ENCODE data around the gene SPCS1.

The SPCS1 gene

DNA sequence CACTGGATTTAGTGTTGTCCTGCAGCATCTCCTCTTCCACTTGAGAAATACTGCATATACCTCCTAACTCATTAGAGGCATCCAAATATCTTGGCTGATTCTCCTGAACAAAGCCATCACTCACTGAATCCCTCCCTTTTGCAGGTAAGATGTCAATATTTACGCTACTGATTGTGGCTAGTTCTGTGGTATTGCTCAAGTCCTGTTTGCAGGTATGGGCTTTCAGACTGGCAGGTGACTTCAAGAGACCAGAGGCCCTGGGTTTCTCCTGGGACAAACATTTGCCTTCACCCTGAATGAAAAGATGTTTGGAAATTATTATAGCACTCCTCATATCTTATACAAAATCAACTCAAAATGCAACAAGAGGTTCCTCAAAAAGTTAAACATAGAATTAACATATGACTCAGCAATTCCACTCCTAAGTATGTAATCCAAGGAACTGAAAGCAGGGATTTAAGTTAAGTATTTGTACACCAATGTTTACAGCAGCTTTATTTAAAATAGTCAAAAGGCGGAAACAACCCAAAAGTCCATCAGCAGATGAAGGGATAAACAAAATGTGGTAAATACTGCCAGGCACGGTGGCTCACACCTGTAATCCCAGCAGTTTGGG lies 46.2 kb downstream of the SPCS1 start:
- DNase-seq (ENCODE audit: low read depth) = peak; percentile 12
- H3K4me3 ChIP-seq (ENCODE audit: low read depth, low read length) = no peak overlapping the region
- TF ChIP-seq, protein P1, sequence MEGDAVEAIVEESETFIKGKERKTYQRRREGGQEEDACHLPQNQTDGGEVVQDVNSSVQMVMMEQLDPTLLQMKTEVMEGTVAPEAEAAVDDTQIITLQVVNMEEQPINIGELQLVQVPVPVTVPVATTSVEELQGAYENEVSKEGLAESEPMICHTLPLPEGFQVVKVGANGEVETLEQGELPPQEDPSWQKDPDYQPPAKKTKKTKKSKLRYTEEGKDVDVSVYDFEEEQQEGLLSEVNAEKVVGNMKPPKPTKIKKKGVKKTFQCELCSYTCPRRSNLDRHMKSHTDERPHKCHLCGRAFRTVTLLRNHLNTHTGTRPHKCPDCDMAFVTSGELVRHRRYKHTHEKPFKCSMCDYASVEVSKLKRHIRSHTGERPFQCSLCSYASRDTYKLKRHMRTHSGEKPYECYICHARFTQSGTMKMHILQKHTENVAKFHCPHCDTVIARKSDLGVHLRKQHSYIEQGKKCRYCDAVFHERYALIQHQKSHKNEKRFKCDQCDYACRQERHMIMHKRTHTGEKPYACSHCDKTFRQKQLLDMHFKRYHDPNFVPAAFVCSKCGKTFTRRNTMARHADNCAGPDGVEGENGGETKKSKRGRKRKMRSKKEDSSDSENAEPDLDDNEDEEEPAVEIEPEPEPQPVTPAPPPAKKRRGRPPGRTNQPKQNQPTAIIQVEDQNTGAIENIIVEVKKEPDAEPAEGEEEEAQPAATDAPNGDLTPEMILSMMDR (conservative IDR thresholded peaks at IDR 0.05; ENCODE audit: low read depth, low read length) = no peak

DNA sequence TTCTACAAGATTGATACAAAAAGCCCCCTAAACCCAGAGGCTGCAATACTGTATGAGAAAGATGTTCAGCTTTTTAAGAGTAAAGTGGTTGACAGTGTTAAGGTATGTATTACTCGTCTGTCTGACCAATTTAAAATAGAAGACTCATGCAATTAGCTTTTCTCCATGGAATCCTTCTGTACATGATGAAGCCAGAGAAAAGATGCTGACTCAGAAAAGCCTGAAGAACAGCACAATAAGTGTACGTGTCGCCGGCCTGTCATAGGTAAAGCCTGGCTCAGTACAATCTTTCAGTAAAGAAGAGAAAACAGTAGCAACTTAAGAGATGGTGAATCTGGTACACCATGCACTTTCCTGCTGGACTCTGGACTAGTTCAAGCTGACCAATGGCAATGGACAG lies 48.5 kb downstream of the SPCS1 start:
- no peak for DNase-seq (ENCODE audit: low read depth)
- no peak overlapping the region for H3K4me3 ChIP-seq (ENCODE audit: low read depth, low read length)
- TF ChIP-seq, protein P1 (conservative IDR thresholded peaks at IDR 0.05; ENCODE audit: low read depth, low read length) = no peak

DNA sequence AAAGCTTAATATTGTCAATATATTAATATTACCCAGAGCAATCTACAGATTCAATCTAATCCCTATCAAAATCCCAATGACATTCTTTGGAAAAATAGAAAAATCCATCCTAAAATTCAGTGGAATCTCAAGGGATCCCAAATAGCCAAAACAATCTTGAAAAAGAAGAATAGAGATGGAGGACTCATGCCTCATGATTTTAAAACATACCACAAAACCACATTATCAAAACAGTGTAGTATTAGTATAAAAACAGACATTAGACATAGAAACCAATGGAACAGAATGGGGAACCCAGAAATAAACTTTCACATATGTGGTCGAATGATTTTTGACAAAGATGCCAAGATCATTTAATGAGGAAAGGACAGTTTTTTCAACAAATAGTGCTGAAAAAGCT lies 50.2 kb downstream of the SPCS1 start:
- TF ChIP-seq, protein P1 (conservative IDR thresholded peaks at IDR 0.05; ENCODE audit: low read depth, low read length) = no peak
- H3K4me3 ChIP-seq (ENCODE audit: low read depth, low read length) = no peak overlapping the region
- no peak for DNase-seq (ENCODE audit: low read depth)

All from choroid plexus epithelial cell (primary cell).